ENCODE data around the gene SYTL3.
"Not testable (repeated sequence)": the region's sequence is repeated elsewhere in the genome, so short reads cannot be mapped to it uniquely, and the experiment has no call there.

Gene SYTL3

GRCh38 chr6:158666628-158667359 is 16.9 kb downstream of the SYTL3 start:
- no peak overlapping the region for H3K4me3 ChIP-seq (ENCODE audit: low read depth, low read length)
- no peaks in the 10 kb centered on the region for H3K9me3 ChIP-seq
- H3K27me3 ChIP-seq: no peaks in the 10 kb centered on the region
- H3K36me3 ChIP-seq: no peaks in the 10 kb centered on the region
- DNase-seq: no peak
- no peak for TF ChIP-seq CTCF (IDR thresholded peaks at IDR 0.05; ENCODE audit: low read depth, low read length)
- H3K4me1 ChIP-seq: no peaks in the 10 kb centered on the region

GRCh38 chr6:158667360-158667981 is 17.6 kb downstream of the SYTL3 start:
- no peak for TF ChIP-seq CTCF (IDR thresholded peaks at IDR 0.05; ENCODE audit: low read depth, low read length)
- no peak overlapping the region for H3K4me3 ChIP-seq (ENCODE audit: low read depth, low read length)
- no peak for DNase-seq
- no peaks in the 10 kb centered on the region for H3K36me3 ChIP-seq
- H3K9me3 ChIP-seq: no peaks in the 10 kb centered on the region
- no peaks in the 10 kb centered on the region for H3K4me1 ChIP-seq
- H3K27me3 ChIP-seq: no peaks in the 10 kb centered on the region

GRCh38 chr6:158668707-158669103 is 18.9 kb downstream of the SYTL3 start:
- Histone ChIP-seq H3K9me3 (no peaks in the 10 kb centered on the region), H3K27me3 (no peaks in the 10 kb centered on the region), H3K4me1 (no peaks in the 10 kb centered on the region), H3K4me3 (ENCODE audit: low read depth, low read length) (no peak overlapping the region), H3K36me3 (no peaks in the 10 kb centered on the region)
- TF ChIP-seq CTCF (IDR thresholded peaks at IDR 0.05; ENCODE audit: low read depth, low read length): no peak
- no peak for DNase-seq

- DNase-seq: no peak
Measured at GRCh38 chr6:158669145-158670035, 19.5 kb downstream of the SYTL3 start.

GRCh38 chr6:158672119-158672518 is 22.3 kb downstream of the SYTL3 start:
- DNase-seq: not testable (repeated sequence)

More at GRCh38 chr6:158669145-158670035, 19.5 kb downstream of the SYTL3 start:
- TF ChIP-seq CTCF (IDR thresholded peaks at IDR 0.05; ENCODE audit: low read depth, low read length): no peak
- no peaks in the 10 kb centered on the region for H3K9me3 ChIP-seq
- no peaks in the 10 kb centered on the region for H3K27me3 ChIP-seq
- H3K4me1 ChIP-seq: peaks cover 2% of the 10 kb centered on the region
- H3K36me3 ChIP-seq: no peaks in the 10 kb centered on the region
- no peak overlapping the region for H3K4me3 ChIP-seq (ENCODE audit: low read depth, low read length)

GRCh38 chr6:158672726-158673125 is 22.9 kb downstream of the SYTL3 start:
- Histone ChIP-seq H3K4me1 (peaks cover 8% of the 10 kb centered on the region), H3K27me3 (no peaks in the 10 kb centered on the region), H3K36me3 (no peaks in the 10 kb centered on the region), H3K4me3 (ENCODE audit: low read depth, low read length) (no peak overlapping the region), H3K9me3 (no peaks in the 10 kb centered on the region)
- DNase-seq: no peak
- no peak for TF ChIP-seq CTCF (IDR thresholded peaks at IDR 0.05; ENCODE audit: low read depth, low read length)

More at GRCh38 chr6:158672119-158672518, 22.3 kb downstream of the SYTL3 start:
- H3K36me3 ChIP-seq; H3K4me1 ChIP-seq; H3K9me3 ChIP-seq; H3K4me3 ChIP-seq (ENCODE audit: low read depth, low read length); H3K27me3 ChIP-seq: not testable (repeated sequence)

Data from BE2C (cell line).